Endothelial cell (in vitro differentiated cells): ENCODE results near the gene ABLIM2. TPM values are rescaled to one million over a fixed set of nuclear protein-coding genes. Genes with fewer than 3 reads are reported as not detected.
A peak's percentile ranks its signal among the peaks of the same experiment; 100 is the strongest.

ENCODE experiments used
- DNase-seq: peaks from one replicate; pipeline ENCODE4 v3.0.0; 2021; ENCODE audit warnings: low spot score
- H3K27ac Mint-ChIP-seq: one replicate; pipeline ENCODE4 v1.8.0; 2021; ENCODE audit warnings: mixed read lengths, inconsistent platforms; ENCODE audit not compliant: unreplicated experiment
- H3K27me3 Mint-ChIP-seq: one replicate; pipeline ENCODE4 v1.8.0; 2021; ENCODE audit warnings: mild to moderate bottlenecking, moderate library complexity, mixed read lengths, inconsistent platforms; ENCODE audit not compliant: unreplicated experiment
- H3K36me3 Mint-ChIP-seq: one replicate; pipeline ENCODE4 v1.8.0; 2021; ENCODE audit warnings: mild to moderate bottlenecking, low read depth, mixed read lengths, inconsistent platforms; ENCODE audit not compliant: unreplicated experiment
- H3K4me1 Mint-ChIP-seq: one replicate; pipeline ENCODE4 v1.8.0; 2021; ENCODE audit warnings: mild to moderate bottlenecking, mixed read lengths, inconsistent platforms; ENCODE audit not compliant: unreplicated experiment
- H3K4me3 Mint-ChIP-seq: one replicate; pipeline ENCODE4 v1.8.0; 2021; ENCODE audit warnings: mild to moderate bottlenecking, mixed read lengths, inconsistent platforms; ENCODE audit not compliant: unreplicated experiment
- H3K9me3 Mint-ChIP-seq: one replicate; pipeline ENCODE4 v1.8.0; 2021; ENCODE audit warnings: mixed read lengths, inconsistent platforms; ENCODE audit not compliant: unreplicated experiment
- total RNA-seq: library from RNA; stranded (reverse); fragmentation: NEBNext Ultra II Directional; extraction: Animal tissue kit (Norgen Biotek cat#: 25700); gene quantifications from one replicate; pipeline ENCODE4 v1.2.1, GENCODE V29; 2021; ENCODE audit not compliant: unreplicated experiment
- TF ChIP-seq, protein P1 (sequence below): fragments of 200-600 bp; sonication (generic); IDR thresholded peaks from one replicate; pipeline ENCODE4 v1.5.0; 2021; ENCODE audit warnings: antibody characterized with exemption; ENCODE audit not compliant: unreplicated experiment

Gene ABLIM2
- total RNA-seq, 1 donor from 2014 or later: 0.74 TPM

DNA sequence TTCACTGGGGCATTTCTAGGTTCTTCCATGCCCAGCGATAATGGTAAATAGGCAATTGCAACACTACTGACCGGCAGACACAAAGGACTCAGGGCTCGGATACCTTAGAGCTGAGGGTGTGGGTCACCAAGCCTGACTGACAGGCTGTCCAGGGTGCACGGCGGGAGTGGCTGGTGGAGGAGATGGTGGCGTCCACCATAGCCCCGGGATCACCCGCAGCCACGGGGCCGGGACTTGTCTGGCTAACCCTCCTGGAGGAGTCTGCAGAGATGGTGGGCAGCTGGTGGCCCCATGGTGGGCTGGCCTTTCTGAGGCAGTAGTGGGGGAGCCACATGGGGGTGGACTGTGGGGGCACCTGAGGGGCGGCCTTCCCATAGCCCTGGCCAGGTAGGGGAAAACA, 11.7 kb upstream of the ABLIM2 start:
- peaks cover 3% of the 10 kb centered on the region for H3K4me1 Mint-ChIP-seq
- no peak for DNase-seq
- H3K27ac Mint-ChIP-seq: no peak overlapping the region
- H3K4me3 Mint-ChIP-seq: no peak overlapping the region
- peaks cover 9% of the 10 kb centered on the region for H3K27me3 Mint-ChIP-seq
- TF ChIP-seq, protein P1, sequence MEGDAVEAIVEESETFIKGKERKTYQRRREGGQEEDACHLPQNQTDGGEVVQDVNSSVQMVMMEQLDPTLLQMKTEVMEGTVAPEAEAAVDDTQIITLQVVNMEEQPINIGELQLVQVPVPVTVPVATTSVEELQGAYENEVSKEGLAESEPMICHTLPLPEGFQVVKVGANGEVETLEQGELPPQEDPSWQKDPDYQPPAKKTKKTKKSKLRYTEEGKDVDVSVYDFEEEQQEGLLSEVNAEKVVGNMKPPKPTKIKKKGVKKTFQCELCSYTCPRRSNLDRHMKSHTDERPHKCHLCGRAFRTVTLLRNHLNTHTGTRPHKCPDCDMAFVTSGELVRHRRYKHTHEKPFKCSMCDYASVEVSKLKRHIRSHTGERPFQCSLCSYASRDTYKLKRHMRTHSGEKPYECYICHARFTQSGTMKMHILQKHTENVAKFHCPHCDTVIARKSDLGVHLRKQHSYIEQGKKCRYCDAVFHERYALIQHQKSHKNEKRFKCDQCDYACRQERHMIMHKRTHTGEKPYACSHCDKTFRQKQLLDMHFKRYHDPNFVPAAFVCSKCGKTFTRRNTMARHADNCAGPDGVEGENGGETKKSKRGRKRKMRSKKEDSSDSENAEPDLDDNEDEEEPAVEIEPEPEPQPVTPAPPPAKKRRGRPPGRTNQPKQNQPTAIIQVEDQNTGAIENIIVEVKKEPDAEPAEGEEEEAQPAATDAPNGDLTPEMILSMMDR: no peak
- no peaks in the 10 kb centered on the region for H3K36me3 Mint-ChIP-seq
- no peaks in the 10 kb centered on the region for H3K9me3 Mint-ChIP-seq

- H3K36me3 Mint-ChIP-seq: no peaks in the 10 kb centered on the region
- H3K27ac Mint-ChIP-seq: no peak overlapping the region
- no peaks in the 10 kb centered on the region for H3K9me3 Mint-ChIP-seq
- TF ChIP-seq, protein P1: no peak
- DNase-seq: no peak
- peaks cover 9% of the 10 kb centered on the region for H3K27me3 Mint-ChIP-seq
- H3K4me1 Mint-ChIP-seq: peaks cover 3% of the 10 kb centered on the region
- no peak overlapping the region for H3K4me3 Mint-ChIP-seq
These were observed 11.2 kb upstream of the ABLIM2 start for GRCh38 chr4:8169763-8170162.

DNA sequence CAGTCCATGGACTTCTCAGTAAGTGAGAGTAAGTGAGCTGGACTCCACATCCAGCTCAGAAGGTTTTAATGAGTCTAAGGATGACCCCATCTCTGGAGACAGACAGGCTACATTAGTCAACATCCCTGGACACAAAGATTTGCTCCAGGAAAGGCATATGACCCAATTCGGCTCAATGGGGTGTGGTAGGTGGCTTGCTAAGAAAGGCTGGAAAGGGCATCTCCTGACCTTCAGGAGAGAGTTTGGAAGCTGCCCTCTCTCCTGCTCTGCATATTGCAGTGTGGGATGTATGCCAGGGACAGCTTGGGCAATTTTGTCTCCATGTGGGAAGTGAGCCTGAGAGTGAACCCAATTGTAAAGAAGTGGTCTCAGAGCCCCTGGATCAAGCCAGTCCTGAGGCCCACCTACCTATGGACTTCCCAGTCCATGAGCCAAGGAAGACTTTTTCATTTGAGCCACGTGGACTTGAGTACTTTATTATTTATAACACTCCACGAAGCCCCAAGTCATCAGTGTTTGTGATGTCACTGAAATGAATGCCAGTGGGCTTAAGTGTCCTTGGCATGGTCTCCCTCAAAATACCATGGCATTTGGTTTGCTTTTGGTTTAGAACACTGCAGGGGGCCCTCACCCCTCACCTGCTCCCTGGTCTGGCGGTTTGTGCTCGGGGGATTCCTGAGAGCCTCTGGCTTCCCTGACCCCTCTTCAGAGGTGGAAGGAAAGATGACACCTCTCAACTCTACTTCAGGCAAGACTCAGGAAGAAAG, 10.4 kb upstream of the ABLIM2 start:
- Mint-ChIP-seq H3K27ac (no peak overlapping the region), H3K9me3 (no peaks in the 10 kb centered on the region), H3K36me3 (no peaks in the 10 kb centered on the region), H3K27me3 (peaks cover 8% of the 10 kb centered on the region), H3K4me3 (no peak overlapping the region), H3K4me1 (peaks cover 3% of the 10 kb centered on the region)
- DNase-seq: no peak
- TF ChIP-seq, protein P1: no peak

GRCh38 chr4:8168232-8168631, 9.6 kb upstream of the ABLIM2 start:
- H3K27ac Mint-ChIP-seq: peak overlapping the region; percentile 57
- H3K4me1 Mint-ChIP-seq: peaks cover 3% of the 10 kb centered on the region
- TF ChIP-seq, protein P1: peak; percentile 99
- H3K4me3 Mint-ChIP-seq: no peak overlapping the region
- H3K9me3 Mint-ChIP-seq: no peaks in the 10 kb centered on the region
- H3K27me3 Mint-ChIP-seq: peaks cover 8% of the 10 kb centered on the region
- DNase-seq: no peak
- no peaks in the 10 kb centered on the region for H3K36me3 Mint-ChIP-seq

GRCh38 chr4:8167815-8168214, 9.2 kb upstream of the ABLIM2 start:
- H3K4me3 Mint-ChIP-seq: no peak overlapping the region
- no peaks in the 10 kb centered on the region for H3K9me3 Mint-ChIP-seq
- peaks cover 3% of the 10 kb centered on the region for H3K4me1 Mint-ChIP-seq
- H3K27me3 Mint-ChIP-seq: peaks cover 8% of the 10 kb centered on the region
- H3K36me3 Mint-ChIP-seq: no peaks in the 10 kb centered on the region
- DNase-seq: no peak
- no peak overlapping the region for H3K27ac Mint-ChIP-seq
- TF ChIP-seq, protein P1: no peak
